HCT116 (cell line): ENCODE measurements around the gene ANKRD13B. TPM values are rescaled to one million over a fixed set of nuclear protein-coding genes. Genes with fewer than 3 reads are reported as not detected.

ENCODE experiments used
- ATAC-seq: fragments of 200-7000 bp; cut with Tn5 transposase; 2 replicates; pipeline ENCODE4 v1.9.1; 2020; ENCODE audit warnings: mild to moderate bottlenecking, moderate library complexity
- BruUV-seq: library from RNA; stranded (reverse); fragments of 400-500 nt; replicated peaks from 2 replicates; lab custom pipeline; 2021; lab: Mats Ljungman, UMichigan
- CTCF ChIA-PET: fragments of 300-600 bp; sonication (Branson Sonifier 250); formaldehyde crosslinking; loops from one replicate; lab custom pipeline; 2021; ENCODE audit warnings: antibody characterized with exemption; lab: Charles Lee
- POLR2A ChIA-PET: fragments of 300-600, 350-600 bp; sonication (Branson Sonifier 250); formaldehyde crosslinking; loops from one replicate; lab custom pipeline; 2021; ENCODE audit warnings: antibody characterized with exemption; lab: Charles Lee
- RAD21 ChIA-PET, 2 experiments: fragments of 300-600 bp; sonication (Branson Sonifier 250); formaldehyde crosslinking; loops; one replicate each; lab custom pipeline; 2023; ENCODE audit warnings: low total read pairs in 2 of 2; ENCODE audit not compliant: uncharacterized antibody in 2 of 2, unreplicated experiment in 2 of 2, low non-redundant PET in 1 of 2; lab: Charles Lee
- DNase-seq: peaks from one replicate; pipeline ENCODE4 v3.0.0-alpha.2; 2010; ENCODE audit warnings: low read depth, low spot score
- H2AFZ ChIP-seq: fragments of 200-600 bp; shearing (Covaris generic), sonication (generic); 2 replicates; pipeline ENCODE4 v1.6.1; 2017; ENCODE audit warnings: low read depth, mixed run types, mixed read lengths, antibody characterized with exemption, low read length; ENCODE audit not compliant: poor library complexity, severe bottlenecking
- H3K27ac ChIP-seq: 2 replicates; pipeline ENCODE4 v1.5.1; 2012; ENCODE audit warnings: low read depth, low read length
- H3K27me3 ChIP-seq: fragments of 200-600 bp; sonication (generic); 2 replicates; pipeline ENCODE4 v1.6.1; 2016; ENCODE audit warnings: mixed run types, low read length, mixed read lengths; ENCODE audit not compliant: insufficient read depth
- H3K36me3 ChIP-seq, 2 experiments: fragments of 200-500 bp in 1 of 2; fragments of 200-600 bp in 1 of 2; sonication (Bioruptor generic) in 1 of 2; sonication (generic) in 1 of 2; 2 replicates each; pipeline versions ENCODE4 v1.5.1 to v1.6.1; 2014 to 2016; ENCODE audit warnings: low read length in 2 of 2, inconsistent platforms in 1 of 2, mixed read lengths in 1 of 2, mixed run types in 1 of 2; ENCODE audit not compliant: insufficient read depth in 2 of 2, control insufficient read depth in 1 of 2
- H3K4me1 ChIP-seq, 2 experiments: fragments of 200-600 bp in 1 of 2; sonication (generic) in 1 of 2; 2 replicates each; pipeline versions ENCODE4 v1.5.1 to v1.6.1; 2012 to 2017; ENCODE audit warnings: low read length in 2 of 2, inconsistent platforms in 1 of 2, mild to moderate bottlenecking in 1 of 2, mixed read lengths in 1 of 2, mixed run types in 1 of 2, moderate library complexity in 1 of 2; ENCODE audit not compliant: insufficient read depth in 2 of 2, control insufficient read depth in 1 of 2
- H3K4me2 ChIP-seq: fragments of 200-600 bp; sonication (generic); 2 replicates; pipeline ENCODE4 v1.6.1; 2017; ENCODE audit warnings: mixed run types, low read length, mixed read lengths
- H3K4me3 ChIP-seq, 2 experiments: fragments of 200-600 bp in 1 of 2; sonication (generic) in 1 of 2; replicated peaks in 1 of 2; 2 replicates each; pipeline ENCODE4 v1.5.1; 2011 to 2016; ENCODE audit warnings: low read length in 2 of 2, control low read depth in 1 of 2, low read depth in 1 of 2, mild to moderate bottlenecking in 1 of 2, mixed read lengths in 1 of 2, mixed run types in 1 of 2
- H3K79me2 ChIP-seq: fragments of 200-600 bp; sonication (generic); 2 replicates; pipeline ENCODE4 v1.6.1; 2017; ENCODE audit warnings: mild to moderate bottlenecking, mixed run types, low read length, moderate library complexity, mixed read lengths; ENCODE audit not compliant: insufficient read depth
- H3K9ac ChIP-seq: fragments of 200-600 bp; sonication (generic); 2 replicates; pipeline ENCODE4 v1.6.1; 2016; ENCODE audit warnings: low read length, mixed read lengths
- H3K9me2 ChIP-seq: fragments of 200-600 bp; sonication (generic), shearing (Covaris generic); 2 replicates; pipeline ENCODE4 v1.6.1; 2017; ENCODE audit warnings: mixed run types, mild to moderate bottlenecking, moderate library complexity; ENCODE audit not compliant: insufficient read depth
- H3K9me3 ChIP-seq, 2 experiments: fragments of 200-500 bp in 1 of 2; fragments of 200-600 bp in 1 of 2; sonication (Bioruptor generic) in 1 of 2; sonication (generic) in 1 of 2; 2 replicates each; pipeline ENCODE4 v1.6.1; 2014 to 2017; ENCODE audit warnings: low read length in 2 of 2, mixed read lengths in 2 of 2, inconsistent platforms in 1 of 2, low read depth in 1 of 2, mild to moderate bottlenecking in 1 of 2, mixed run types in 1 of 2, moderate library complexity in 1 of 2; ENCODE audit not compliant: control insufficient read depth in 1 of 2, insufficient read depth in 1 of 2
- H4K20me1 ChIP-seq: fragments of 200-600 bp; sonication (generic), shearing (Covaris generic); 2 replicates; pipeline ENCODE4 v1.6.1; 2017; ENCODE audit warnings: mixed run types, mild to moderate bottlenecking, moderate library complexity; ENCODE audit not compliant: insufficient read depth
- ATF3 ChIP-seq: IDR thresholded peaks from 2 replicates; pipeline ENCODE4 v1.6.1; 2012
- CBX3 ChIP-seq: IDR thresholded peaks from 2 replicates; pipeline ENCODE4 v1.6.1; 2012; ENCODE audit warnings: low read depth
- EGR1 ChIP-seq: IDR thresholded peaks from 2 replicates; pipeline ENCODE4 v1.6.1; 2012; ENCODE audit warnings: low read depth
- EZH2 ChIP-seq: fragments of 200-600 bp; sonication (generic); IDR thresholded peaks from 2 replicates; pipeline ENCODE4 v1.6.1; 2017; ENCODE audit warnings: antibody characterized with exemption, mixed run types
- EZH2phosphoT487 ChIP-seq: fragments of 200-600 bp; IDR thresholded peaks from 2 replicates; pipeline ENCODE4 v1.6.1; 2018; ENCODE audit warnings: antibody characterized with exemption, borderline replicate concordance
- FOSL1 ChIP-seq: IDR thresholded peaks from 2 replicates; pipeline ENCODE4 v1.6.1; 2012; ENCODE audit warnings: low read depth
- JUND ChIP-seq: IDR thresholded peaks from 2 replicates; pipeline ENCODE4 v1.6.1; 2012
- MAX ChIP-seq: IDR thresholded peaks from 2 replicates; pipeline ENCODE4 v1.6.1; 2012
- POLR2A ChIP-seq: IDR thresholded peaks from 2 replicates; pipeline ENCODE4 v1.7.0; 2011; ENCODE audit warnings: borderline replicate concordance; ENCODE audit not compliant: insufficient read depth, insufficient read length; ENCODE audit errors: extremely low read depth
- POLR2AphosphoS5 ChIP-seq: IDR thresholded peaks from 2 replicates; pipeline ENCODE4 v1.6.1; 2011; ENCODE audit warnings: mild to moderate bottlenecking, low read depth, low read length, moderate library complexity
- RAD21 ChIP-seq: IDR thresholded peaks from 2 replicates; pipeline ENCODE4 v1.6.1; 2012; ENCODE audit warnings: low read depth, mild to moderate bottlenecking
- SIN3A ChIP-seq: IDR thresholded peaks from 2 replicates; pipeline ENCODE4 v1.6.1; 2012; ENCODE audit warnings: low read depth
- TCF7L2 ChIP-seq: IDR thresholded peaks from 2 replicates; pipeline ENCODE4 v1.7.0; 2011; ENCODE audit warnings: borderline replicate concordance, inconsistent platforms; ENCODE audit not compliant: insufficient read depth, insufficient read length; ENCODE audit errors: extremely low read depth
- ZBTB33 ChIP-seq: IDR thresholded peaks from 2 replicates; pipeline ENCODE4 v1.6.1; 2011; ENCODE audit warnings: mild to moderate bottlenecking, low read length, moderate library complexity; ENCODE audit not compliant: insufficient replicate concordance; ENCODE audit errors: extremely low read depth
- intact Hi-C: fragments of 100-400 bp; cut with micrococcal nuclease; formaldehyde crosslinking; loops from 2 replicates; pipeline ENCODE4 v1.10.0; 2022
- total RNA-seq: library from RNA; stranded (reverse); gene quantifications from one replicate; pipeline ENCODE4 v1.2.1, GENCODE V29; 2021; ENCODE audit not compliant: unreplicated experiment

Gene ANKRD13B
- total RNA-seq, 1 experiment from 2014 or later, result 27.4 TPM

GRCh38 chr17:29625037-29625750 lies 32.3 kb downstream of the ANKRD13B start (continued):
- TF ChIP-seq CBX3 (peak; percentile 39; the same call in 1 of the 2 replicates), EZH2 (no peak)

GRCh38 chr17:29627951-29628350 lies 35.0 kb downstream of the ANKRD13B start:
- Histone ChIP-seq H3K4me3 (no peak overlapping the region), H3K36me3 (peaks cover 0 to 2% of the 10 kb centered on the region in 2 experiments; a peak in 1 of 4 replicates), H3K4me2 (no peak overlapping the region), H3K79me2 (no peaks in the 10 kb centered on the region), H3K4me1 (peaks cover 6 to 30% of the 10 kb centered on the region in 2 experiments), H3K27me3 (no peaks in the 10 kb centered on the region), H2AFZ (no peak overlapping the region), H3K9ac (no peak overlapping the region), H3K27ac (no peak overlapping the region), H4K20me1 (no peaks in the 10 kb centered on the region), H3K9me3 (no peaks in the 10 kb centered on the region), H3K9me2 (no peaks in the 10 kb centered on the region)
- DNase-seq (no peak), ATAC-seq (no peak)
- TF ChIP-seq TCF7L2 (no peak), MAX (no peak), ATF3 (no peak), SIN3A (no peak), FOSL1 (no peak), POLR2AphosphoS5 (no peak), POLR2A (no peak), RAD21 (no peak), EZH2phosphoT487 (no peak), ZBTB33 (no peak), CBX3 (no peak), JUND (no peak), EGR1 (no peak)
- ChIA-PET POLR2A (no interaction called here), CTCF (no interaction called here), RAD21 (no interaction called here)
- intact Hi-C loops, result no loop called here
- no TSS peak for BruUV-seq
